ENCODE measurements around the gene CCDC110.

Gene CCDC110

DNA sequence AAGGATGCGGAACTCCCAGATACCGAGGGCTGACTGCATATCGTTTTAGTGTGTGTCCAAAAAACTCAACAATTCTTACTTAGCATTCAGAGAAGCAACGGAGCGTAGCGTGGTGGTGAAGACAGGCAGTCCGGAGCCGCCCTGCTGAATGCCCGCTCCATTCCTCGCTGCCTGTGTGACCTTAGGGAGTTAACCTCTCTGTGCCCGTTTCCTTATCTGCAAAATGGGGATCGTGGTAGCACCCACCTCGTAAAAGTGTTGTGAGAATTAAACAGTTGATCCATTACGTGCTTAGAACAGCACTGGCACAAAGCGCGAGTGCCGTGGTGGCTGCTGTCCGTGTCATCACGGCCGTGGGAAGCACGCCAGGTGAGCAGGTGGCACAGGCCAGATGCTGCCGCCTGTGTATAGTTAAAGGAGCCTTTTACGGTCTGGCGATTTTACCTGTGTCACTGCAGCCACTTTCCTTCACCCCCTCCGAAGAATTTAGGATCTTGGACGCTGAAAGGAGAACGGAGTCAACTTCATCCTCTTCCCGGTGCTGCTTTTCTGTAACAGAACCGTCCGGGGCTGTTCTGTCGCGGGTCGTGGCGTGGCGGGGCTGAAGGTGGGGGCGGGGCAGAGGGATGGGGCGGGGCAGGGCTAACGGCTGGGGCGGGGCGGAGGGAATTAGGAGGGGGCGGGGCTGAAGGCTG is 885 bp downstream of the CCDC110 start:
- TF ChIP-seq, protein P1, sequence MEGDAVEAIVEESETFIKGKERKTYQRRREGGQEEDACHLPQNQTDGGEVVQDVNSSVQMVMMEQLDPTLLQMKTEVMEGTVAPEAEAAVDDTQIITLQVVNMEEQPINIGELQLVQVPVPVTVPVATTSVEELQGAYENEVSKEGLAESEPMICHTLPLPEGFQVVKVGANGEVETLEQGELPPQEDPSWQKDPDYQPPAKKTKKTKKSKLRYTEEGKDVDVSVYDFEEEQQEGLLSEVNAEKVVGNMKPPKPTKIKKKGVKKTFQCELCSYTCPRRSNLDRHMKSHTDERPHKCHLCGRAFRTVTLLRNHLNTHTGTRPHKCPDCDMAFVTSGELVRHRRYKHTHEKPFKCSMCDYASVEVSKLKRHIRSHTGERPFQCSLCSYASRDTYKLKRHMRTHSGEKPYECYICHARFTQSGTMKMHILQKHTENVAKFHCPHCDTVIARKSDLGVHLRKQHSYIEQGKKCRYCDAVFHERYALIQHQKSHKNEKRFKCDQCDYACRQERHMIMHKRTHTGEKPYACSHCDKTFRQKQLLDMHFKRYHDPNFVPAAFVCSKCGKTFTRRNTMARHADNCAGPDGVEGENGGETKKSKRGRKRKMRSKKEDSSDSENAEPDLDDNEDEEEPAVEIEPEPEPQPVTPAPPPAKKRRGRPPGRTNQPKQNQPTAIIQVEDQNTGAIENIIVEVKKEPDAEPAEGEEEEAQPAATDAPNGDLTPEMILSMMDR (IDR thresholded peaks at IDR 0.05; ENCODE audit: extremely low read depth, missing control alignments) = no peak
- peak; percentile 24 for DNase-seq (ENCODE audit: low spot score)

DNA sequence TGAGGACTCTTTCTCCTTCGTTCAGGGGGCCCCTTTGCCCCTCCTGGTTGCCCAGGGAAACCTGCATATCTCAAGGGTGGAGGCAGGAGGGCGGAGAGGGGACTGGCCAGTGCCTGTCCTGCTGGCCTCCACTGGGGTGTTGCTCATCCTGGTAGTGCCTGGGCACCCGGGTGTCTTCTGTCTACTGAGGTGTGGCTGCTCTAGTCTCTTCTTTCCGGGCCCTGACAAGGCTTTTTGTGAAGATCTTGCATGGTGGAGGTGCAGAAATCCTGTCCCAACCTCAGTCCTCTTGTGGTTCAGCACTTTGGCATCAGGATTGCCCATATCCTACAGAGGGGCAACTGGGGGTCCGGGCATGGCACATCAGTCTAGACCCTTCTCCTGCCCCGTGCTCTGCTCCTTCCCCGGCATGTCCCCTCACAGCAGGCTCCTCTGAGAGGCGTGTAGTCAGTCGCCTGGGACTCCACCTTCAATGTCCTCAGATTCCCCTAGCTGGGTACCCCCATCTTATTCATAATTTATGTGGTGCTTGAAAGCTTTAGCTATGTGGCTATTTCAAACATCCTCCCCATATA is 1.9 kb downstream of the CCDC110 start:
- no peak for DNase-seq (ENCODE audit: low spot score)
- TF ChIP-seq, protein P1 (IDR thresholded peaks at IDR 0.05; ENCODE audit: extremely low read depth, missing control alignments) = no peak

DNA sequence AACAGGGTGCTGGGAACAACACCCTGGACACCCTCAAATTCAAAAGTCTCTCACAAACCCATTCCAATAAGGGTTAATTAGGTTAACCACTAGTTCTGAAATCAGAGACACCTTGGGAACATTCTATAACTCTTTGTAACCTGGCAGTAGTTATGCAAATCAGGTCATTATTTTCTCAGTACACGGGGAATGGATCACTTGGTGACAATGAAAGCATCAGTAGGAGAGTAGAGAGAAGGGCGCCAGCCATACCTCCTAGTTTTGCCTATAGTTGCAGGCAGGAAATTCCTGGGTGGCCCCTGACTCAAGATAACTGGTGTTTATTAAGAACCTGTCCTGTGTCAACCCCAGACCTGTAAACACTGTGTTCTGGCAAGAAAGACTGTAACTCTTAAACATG is 2.5 kb downstream of the CCDC110 start:
- TF ChIP-seq, protein P1 (IDR thresholded peaks at IDR 0.05; ENCODE audit: extremely low read depth, missing control alignments) = no peak
- DNase-seq (ENCODE audit: low spot score) = no peak

DNA sequence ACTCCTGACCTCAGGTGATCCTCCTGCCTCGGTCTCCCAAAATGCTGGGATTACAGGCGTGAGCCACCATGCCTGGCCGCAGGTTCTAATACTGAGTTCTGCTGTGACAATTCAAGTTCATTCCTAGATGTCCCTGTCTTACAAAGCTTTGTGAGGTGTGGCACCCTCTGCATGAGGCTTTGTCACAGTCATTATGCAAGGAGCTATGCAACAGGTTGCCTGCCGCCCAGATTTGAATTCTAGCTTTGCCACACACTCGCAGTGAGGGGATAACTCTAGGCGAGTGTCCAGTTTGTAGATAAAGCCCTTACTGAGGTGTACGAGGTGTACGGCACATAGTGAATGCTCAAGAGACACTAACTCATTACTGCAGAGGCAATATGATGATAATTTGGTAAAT is 3.5 kb downstream of the CCDC110 start:
- no peak for DNase-seq (ENCODE audit: low spot score)
- TF ChIP-seq, protein P1 (IDR thresholded peaks at IDR 0.05; ENCODE audit: extremely low read depth, missing control alignments) = no peak

DNA sequence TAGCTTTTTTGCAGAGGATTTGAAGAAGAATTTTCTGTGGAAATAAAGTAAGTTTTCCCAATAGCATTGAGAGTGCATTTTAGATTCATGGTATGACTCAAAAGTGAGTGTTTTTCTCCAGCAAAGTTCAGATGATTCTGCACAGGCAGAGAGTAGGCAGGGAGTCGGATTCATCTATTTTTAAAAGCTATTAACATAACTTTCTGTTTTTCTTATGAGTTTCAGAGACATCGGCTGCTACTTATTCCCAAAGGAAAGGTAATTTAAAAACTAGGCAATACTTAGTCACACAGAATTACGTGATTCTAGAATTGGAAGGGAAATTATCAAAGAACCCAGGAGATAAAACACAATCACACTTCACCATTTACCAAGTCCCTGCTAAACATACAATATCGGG is 4.4 kb downstream of the CCDC110 start:
- DNase-seq (ENCODE audit: low spot score) = no peak

DNA sequence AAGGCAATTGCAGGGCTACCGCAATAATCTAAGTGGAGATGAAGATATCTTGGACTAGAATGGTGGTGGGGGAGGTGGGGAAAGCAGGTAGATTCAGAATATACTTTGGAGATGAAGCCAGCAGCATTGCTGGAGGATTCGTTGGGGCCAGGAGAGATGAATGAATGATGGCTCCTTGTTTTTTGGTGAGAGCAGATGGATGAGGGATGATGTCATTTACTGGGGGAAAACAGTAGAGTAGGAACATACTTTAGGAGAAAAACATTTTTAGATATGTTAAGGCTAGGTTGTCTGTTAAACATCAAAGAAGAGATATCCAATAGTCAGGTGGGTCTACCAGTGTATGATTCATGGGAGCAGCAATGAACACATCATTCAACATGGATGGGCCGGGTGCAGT is 5.8 kb downstream of the CCDC110 start:
- TF ChIP-seq, protein P1 (IDR thresholded peaks at IDR 0.05; ENCODE audit: extremely low read depth, missing control alignments) = no peak
- no peak for DNase-seq (ENCODE audit: low spot score)

More for the DNA sequence above, 4.4 kb downstream of the CCDC110 start:
- TF ChIP-seq, protein P1 (IDR thresholded peaks at IDR 0.05; ENCODE audit: extremely low read depth, missing control alignments) = no peak

DNA sequence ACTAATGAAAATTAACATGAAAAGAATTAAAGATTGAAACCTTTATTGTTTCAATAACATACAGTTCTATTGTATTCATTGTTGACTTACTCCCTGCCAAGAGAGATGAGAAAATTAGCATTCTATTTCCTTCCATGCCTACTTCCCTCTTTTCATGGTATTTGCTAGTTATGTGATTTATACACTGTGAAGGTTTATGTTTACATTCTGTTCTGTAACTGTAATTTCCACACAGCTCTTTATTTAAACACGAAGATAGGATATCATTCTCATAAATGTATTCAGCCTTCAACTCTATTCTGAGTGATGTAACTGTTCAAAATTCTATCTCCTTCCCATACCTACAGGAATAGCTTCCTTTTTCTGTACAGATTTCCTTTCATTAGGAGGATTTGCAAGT is 6.6 kb downstream of the CCDC110 start:
- TF ChIP-seq, protein P1 (IDR thresholded peaks at IDR 0.05; ENCODE audit: extremely low read depth, missing control alignments) = no peak
- DNase-seq (ENCODE audit: low spot score) = no peak

All from GM20000 (cell line).